Gastroesophageal sphincter (tissue), 4 donors: ENCODE results near the gene EEFSEC. TPM values are rescaled to one million over a fixed set of nuclear protein-coding genes. Genes with fewer than 3 reads are reported as not detected.

Experiments
- ATAC-seq: fragments of 150-250 bp; one replicate; pipeline ENCODE4 v1.9.1; 2016; ENCODE audit warnings: mild to moderate bottlenecking, moderate library complexity
- H3K27ac ChIP-seq, 4 donors: fragments of 200-600 bp; sonication (generic) in 3 of 4; 1 replicate in 3 of 4; 2 replicates in 1 of 4; pipeline ENCODE4 v1.5.1; 2016 to 2019
- H3K27me3 ChIP-seq: fragments of 200-600 bp; sonication (generic); one replicate; pipeline ENCODE4 v1.5.1; 2019
- H3K36me3 ChIP-seq, 2 donors: fragments of 200-600 bp; sonication (generic); one replicate each; pipeline ENCODE4 v1.5.1; 2019; ENCODE audit warnings: control low read depth in 1 of 2
- H3K4me1 ChIP-seq, 3 donors: fragments of 200-600 bp; sonication (generic); 1 replicate in 2 of 3; 2 replicates in 1 of 3; pipeline ENCODE4 v1.5.1; 2016 to 2019; ENCODE audit warnings: control low read depth in 2 of 3
- H3K4me3 ChIP-seq, 2 donors: fragments of 200-600 bp; sonication (generic); one replicate each; pipeline ENCODE4 v1.5.1; 2019; ENCODE audit warnings: mild to moderate bottlenecking in 1 of 2, moderate library complexity in 1 of 2
- H3K9me3 ChIP-seq, 3 donors: fragments of 200-600 bp; sonication (generic); one replicate each; pipeline ENCODE4 v1.5.1; 2017 to 2019; ENCODE audit warnings: control low read depth in 2 of 3
- CTCF ChIP-seq, 4 experiments: fragments of 200-600 bp in 2 of 4; fragments of 450-650 bp in 2 of 4; sonication (generic) in 1 of 4; IDR thresholded peaks; one replicate each; pipeline ENCODE4 v1.5.1; 2017 to 2019; ENCODE audit warnings: antibody characterized with exemption in 4 of 4, mild to moderate bottlenecking in 2 of 4, moderate library complexity in 2 of 4
- EP300 ChIP-seq: sonication (generic); formaldehyde crosslinking; IDR thresholded peaks from one replicate; pipeline ENCODE4 v1.6.1; 2017; ENCODE audit warnings: antibody characterized with exemption, mild to moderate bottlenecking
- POLR2A ChIP-seq, 2 donors: fragments of 450-650 bp; IDR thresholded peaks; one replicate each; pipeline ENCODE4 v1.6.1; 2017; ENCODE audit warnings: antibody characterized with exemption in 2 of 2, mild to moderate bottlenecking in 2 of 2, moderate library complexity in 1 of 2
- POLR2AphosphoS5 ChIP-seq: sonication (generic); formaldehyde crosslinking; IDR thresholded peaks from one replicate; pipeline ENCODE4 v1.6.1; 2017; ENCODE audit warnings: antibody characterized with exemption
- WGBS, 2 donors: methylation state at CpG; one replicate each; pipeline ENCODE4 v1.1.5; 2018; ENCODE audit warnings: low coverage in 1 of 2; 5-methylcytosine and 5-hydroxymethylcytosine counted together
- small RNA-seq, 4 donors: library from RNA; depleted of rRNA; stranded (forward); fragments of <200 nt; gene quantifications; one replicate each; pipeline ENCODE3, GENCODE V24; 2016
- total RNA-seq, 4 donors: library from RNA; depleted of rRNA; stranded (reverse); fragments of >200 nt; gene quantifications; one replicate each; pipeline ENCODE4 v1.1.0, GENCODE V29; 2016

EEFSEC gene
- total RNA-seq, 4 donors from 2014 or later = 5.8 to 16.5 (median 11.4) TPM

GRCh38 chr3:128457937-128458336 lies 304.7 kb downstream of the EEFSEC start:
- no peaks in the 10 kb centered on the region for H3K4me1 ChIP-seq
- H3K4me3 ChIP-seq = no peak overlapping the region
- peaks cover 46% of the 10 kb centered on the region for H3K27me3 ChIP-seq
- no peak overlapping the region for H3K27ac ChIP-seq
- no peak for ATAC-seq
- no peaks in the 10 kb centered on the region for H3K36me3 ChIP-seq
- 66% methylated on average over 11 of the region's 12 CpGs; no CpG with 5 or more reads in 1 of the 2 donors for WGBS, 2 donors
- no peaks in the 10 kb centered on the region for H3K9me3 ChIP-seq
- TF ChIP-seq CTCF (IDR thresholded peaks at IDR 0.05) (no peak), POLR2AphosphoS5 (no peak), POLR2A (IDR thresholded peaks at IDR 0.05) (no peak), EP300 (no peak)

Small RNA genes within 50 kb of the gene (small RNA-seq; reads per million reads assigned to genes)
- 0 reads per million in 4 donors for gene RNU6-823P

Other genes with a start within 250 kb of the EEFSEC start
- gene KBTBD12, start 238.2 kb upstream of the EEFSEC start, total RNA-seq = 10 to 100 TPM in 1 of 4 donors, 1 to 10 TPM in 3; 2.2 to 11.2 (median 5.8) TPM
- 100 to 1,000 TPM in 1 of 4 donors, 10 to 100 TPM in 3; 72.2 to 109 (median 91.6) TPM for gene SEC61A1, start 101.0 kb upstream of the EEFSEC start, total RNA-seq
- gene RUVBL1, start 29.7 kb upstream of the EEFSEC start, total RNA-seq = 10 to 100 TPM; 19.4 to 27.8 (median 26.7) TPM